Superior temporal gyrus (tissue), 1 donor: Measurements from ENCODE around the gene DLGAP1.
A peak's percentile ranks its signal among the peaks of the same experiment; 100 is the strongest.
"Not testable (repeated sequence)": the region's sequence is repeated elsewhere in the genome, so short reads cannot be mapped to it uniquely, and the experiment has no call there.

Experiments
- DNase-seq: peaks from one replicate; pipeline ENCODE4 v3.0.0-alpha.2; 2016; ENCODE audit errors: extremely low spot score

Gene DLGAP1

DNA sequence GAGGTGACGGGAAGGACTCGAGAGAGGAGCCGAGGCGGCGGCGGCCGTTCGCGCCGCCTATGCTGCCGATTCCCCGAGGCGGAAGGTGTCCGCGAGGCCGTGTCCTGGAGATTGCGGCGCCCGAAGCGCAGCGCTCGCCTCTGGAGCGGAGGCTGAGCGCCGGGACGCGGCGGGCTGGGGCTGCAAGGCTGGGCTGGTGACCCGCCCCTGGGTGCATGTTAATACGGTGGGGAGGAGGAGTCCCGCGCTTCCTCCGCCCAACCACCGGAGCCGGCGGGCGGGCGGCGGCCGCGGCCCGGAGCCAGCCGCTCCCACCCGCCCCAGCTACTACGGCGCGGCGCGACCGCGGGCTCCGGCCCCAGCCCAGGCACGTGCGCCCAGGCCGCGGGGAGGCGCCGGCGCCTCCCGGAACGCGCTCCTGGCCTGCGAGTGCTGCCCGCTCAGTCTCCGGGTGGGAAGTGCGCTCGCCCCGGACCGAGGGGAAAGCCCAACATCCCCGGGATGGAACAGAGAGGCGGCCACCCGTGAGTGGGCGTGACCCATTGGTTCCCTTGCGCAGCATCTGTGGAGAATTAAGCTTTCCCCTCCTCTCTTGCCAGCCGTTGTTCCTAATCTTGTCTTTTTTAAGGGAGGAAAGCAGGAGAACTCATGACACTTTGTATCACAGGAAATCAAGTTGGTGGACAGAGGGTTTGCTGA is at the start of gene DLGAP1:
DLGAP1 (minus strand) TSS at position 195 of the 699 bp plus-strand sequence.
- DNase-seq = no peak

DNA sequence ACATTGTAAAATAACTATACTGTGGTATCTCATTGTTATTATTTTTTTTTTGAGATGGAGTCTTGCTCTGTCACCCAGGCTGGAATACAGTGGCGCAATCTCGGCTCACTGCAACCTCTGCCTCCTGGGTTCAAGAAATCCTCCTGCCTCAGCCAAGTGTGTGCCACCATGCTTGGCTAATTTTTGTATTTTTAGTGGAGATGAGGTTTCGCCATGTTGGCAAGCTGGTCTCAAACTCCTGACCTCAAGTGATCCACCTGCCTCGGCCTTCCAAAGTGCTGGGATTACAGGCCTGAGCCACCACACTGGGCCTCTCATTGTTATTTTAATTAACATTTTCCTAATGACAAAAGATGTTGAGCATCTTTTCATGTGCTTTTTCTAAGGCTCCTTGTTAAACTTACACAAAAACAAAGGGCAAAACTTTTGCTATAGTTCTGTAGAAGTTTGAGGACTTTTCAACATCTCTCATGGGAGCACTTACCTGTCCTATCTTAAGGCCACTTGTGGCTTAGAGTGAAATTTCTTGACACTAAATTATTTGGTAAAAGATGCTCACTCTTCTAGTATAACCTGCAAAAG is 39.7 kb upstream of the DLGAP1 start:
- not testable (repeated sequence) for DNase-seq

DNA sequence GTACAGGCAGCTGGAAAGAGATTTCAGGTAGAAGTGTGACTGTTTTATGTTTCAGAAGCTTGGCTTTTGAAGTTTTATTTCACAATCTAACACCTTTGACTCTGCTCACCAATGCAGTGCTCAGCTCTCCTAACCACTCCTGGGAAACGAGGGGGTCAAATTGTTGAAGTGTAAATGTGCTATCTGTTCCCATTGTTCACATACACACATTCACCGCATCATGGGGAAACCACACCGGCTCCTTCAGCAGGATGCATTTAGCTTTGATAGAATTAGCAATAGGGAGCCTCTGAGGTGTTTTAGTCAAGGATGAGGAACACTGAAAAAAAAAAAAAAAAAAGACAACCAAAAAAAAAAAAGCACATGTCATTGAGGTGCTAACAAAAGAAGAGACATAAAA is 13.4 kb upstream of the DLGAP1 start:
- no peak for DNase-seq

DNA sequence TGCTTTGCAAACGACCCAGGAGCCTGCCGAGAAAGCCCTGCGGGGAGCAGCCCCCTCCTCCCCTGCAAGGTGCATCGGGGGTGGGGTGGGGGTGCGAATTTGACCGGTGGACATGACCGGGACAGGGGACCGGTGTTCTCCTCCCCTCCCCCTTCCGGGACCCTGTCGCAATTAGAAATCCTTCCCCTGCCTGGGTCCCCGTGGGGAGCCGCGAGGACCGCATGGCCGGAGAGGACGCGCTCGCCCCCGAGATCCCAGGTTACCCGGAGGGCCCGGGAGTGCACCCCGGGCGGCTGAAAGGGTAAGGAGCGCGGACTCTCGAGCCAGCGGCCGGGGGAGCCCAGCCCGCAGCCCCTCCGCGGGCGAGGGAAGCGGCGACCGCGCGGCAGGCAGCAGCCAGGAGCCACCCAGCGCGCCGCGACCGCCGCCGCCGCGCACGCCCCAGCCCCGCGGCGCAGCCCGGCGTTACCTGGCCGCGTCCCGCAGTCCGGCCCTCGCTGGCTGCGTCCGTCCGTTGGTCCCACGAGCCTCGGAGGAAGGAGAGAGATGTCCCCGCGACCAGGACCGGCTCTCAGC is 482 bp downstream of the DLGAP1 start:
- no peak for DNase-seq

DNA sequence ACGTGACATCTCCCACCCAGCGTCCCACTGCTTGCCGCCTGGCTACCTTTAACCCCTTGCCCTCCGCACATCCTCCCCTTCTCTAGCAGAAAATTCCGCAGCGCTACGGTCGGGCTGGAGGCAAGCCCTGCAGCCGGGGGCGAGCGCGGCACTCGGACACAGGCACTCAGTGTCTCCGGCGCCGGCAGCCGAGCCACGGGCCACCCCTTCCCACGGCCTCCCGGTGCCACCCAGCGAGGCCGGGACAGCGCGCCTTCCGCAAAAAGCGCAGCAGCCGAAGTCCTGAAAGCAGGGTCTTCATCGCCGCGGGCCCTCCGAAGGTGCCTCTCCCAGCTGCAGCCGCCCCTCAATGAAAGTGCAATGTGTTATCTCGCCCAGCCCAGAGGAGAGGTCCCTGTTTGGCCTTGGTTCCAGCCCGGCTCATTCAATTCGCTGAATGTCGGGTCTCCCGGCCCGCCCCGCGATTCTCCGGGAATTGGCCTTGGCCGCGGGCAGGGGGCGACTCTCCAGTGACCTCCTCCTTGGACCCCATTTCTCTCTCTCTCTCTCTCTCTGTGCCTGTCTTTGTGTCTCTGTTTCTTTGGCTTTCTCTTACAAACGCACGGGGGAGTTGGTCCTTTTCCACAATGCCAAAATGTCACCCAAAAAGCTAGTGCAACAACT is 1.1 kb downstream of the DLGAP1 start:
- DNase-seq = no peak

DNA sequence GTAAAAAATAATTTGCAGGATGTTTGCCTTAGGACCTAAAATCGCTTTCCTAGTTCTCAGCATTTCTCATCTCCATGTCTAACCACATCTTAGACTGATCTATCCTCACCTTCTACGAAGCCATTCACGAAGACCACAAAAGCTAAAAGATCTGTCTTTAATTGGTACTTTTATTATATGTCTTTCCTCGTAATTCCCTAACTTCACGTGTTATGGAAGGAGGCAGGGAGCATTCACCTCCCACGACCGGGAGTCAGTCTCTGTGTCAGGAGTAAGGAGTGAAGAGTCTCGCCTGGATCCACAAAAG is 1.6 kb downstream of the DLGAP1 start:
- no peak for DNase-seq

DNA sequence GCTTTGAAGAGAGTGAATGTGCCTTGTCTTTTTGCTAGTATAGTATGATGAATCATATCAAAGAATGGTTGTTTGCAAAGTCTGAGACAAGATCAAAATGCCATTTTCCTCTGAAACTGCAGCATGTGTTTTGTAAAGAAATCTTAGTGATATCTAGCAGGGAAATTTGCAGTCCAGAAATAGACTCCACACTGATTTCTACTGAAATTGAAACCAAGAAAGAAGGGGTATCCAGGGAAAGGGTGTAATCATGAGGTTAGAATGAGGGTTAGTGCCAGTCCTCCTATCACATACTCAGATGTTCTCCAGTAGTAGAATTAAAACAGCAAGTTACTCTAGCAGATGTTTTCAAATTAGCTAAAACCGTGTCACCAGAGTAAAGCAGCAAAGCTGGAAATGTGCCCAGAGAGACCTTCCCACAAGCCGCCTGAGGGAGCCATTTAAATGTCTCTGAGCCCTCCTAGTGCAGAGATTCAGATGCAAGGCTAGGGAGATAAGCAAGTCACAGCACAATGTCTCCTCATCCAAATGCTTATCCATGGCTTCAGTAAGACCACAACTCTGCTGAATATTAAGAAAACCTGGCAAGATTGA is 4.9 kb downstream of the DLGAP1 start:
- peak; percentile 60 for DNase-seq

DNA sequence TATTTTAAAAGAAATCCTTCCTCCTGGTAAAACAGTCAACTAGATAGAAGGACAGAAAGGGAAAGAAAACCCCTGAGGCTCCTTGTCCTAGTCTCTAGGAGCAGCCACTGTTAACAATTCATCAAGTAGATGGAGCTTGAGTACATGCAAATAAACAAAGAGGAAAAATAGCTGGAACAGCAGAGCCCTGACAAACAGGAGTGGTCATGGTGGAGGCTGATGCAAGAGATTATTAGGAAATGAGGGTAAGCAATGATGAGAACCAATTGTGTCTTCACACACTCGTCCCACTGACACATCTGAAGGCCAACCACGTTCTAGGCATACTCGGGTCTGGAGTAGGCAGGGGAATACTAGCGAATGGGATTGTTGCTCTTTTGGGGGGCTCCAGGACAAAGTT is 9.2 kb downstream of the DLGAP1 start:
- DNase-seq = no peak

DNA sequence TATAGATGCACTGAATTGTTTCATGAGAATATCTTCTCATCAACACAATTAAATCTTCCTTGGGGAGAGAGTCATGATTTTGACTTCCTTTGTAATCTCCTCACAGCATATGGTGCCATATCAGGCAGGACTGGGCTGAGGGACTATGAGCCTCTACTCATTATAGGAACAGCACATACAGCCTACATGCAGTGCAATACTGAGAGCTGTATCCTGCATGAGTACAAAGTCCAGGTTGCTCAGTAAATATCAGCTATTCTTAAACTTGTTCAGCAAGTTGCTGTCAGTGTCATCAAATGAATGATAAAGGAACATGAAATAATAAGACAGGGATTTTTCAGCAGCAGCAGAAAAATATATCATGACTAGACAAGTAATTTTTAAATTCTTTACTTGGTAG is 10.8 kb downstream of the DLGAP1 start:
- no peak for DNase-seq

DNA sequence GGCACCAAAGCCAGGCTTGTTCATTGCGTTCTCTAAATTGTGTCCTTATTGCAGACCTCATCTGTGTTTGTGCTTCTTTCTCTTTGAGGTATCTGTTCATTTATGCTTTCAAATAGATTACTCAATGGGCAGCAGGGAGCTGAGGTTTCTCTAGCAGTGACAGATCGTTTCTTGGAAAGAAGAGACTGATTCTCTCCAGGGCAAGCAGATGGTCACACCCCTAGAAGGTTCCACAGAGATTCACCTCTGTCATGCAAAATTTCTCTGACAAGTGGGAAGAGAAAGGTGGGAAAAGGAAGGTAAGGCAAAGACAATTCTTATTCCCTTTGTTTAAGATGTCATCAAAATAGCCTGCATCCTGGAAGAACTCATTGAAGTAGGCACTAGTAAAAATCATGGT is 14.0 kb downstream of the DLGAP1 start:
- DNase-seq = no peak

DNA sequence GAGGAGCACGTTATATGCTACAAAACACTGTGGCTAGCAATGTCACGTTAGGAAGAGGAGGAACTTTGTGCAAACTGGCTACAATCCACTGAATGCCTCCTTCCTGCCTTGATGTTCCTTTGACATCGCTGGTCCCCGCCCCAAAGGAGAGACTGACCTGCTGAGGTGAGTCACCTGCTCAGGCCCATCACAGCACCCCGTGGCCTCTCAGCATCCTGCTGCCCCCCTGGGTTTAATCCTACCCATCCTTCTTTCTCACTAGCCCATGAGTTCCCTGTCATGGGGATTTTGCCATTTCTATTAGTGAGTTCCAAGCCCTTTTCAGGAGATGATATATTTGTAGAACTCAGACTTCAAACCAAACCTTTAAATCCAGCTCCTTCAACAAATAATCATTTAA is 16.2 kb downstream of the DLGAP1 start:
- DNase-seq = no peak

DNA sequence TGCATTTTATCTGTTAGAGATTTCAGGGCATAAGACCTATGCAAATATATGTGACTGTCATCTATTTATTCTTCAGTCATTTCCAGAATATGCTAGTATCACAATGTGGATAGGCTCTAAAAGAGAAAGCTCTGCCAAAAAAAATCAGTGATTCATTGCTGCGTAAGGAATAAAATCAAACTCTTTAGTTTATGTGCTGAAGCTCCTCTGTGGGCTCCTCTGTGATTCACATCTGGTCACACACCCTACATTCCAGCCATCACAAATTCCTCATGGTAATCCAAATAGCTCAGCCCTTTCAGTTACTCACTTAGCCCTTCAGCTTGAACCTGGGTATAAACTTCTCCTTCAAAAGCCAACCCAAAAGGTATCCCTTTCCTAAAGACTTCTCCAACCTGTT is 21.4 kb downstream of the DLGAP1 start:
- DNase-seq = no peak

DNA sequence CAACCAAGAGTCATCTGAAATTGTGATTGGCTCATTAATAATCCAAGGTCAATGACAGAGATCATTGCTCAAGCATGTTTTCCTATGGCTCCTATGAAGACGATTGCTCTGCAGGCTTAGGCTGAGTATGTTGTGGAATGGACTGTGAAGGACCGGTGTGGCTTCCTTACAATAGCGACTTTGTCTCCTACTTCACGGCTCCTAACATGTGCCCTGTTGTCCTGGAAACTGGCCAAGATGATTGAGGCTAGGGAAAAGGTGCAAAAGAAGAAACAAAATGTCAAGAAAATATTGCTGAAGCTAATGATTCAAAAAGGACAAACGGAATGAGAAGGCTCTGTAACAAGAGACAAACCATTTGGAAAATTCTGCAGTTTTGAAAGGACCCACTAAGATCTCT is 24.3 kb downstream of the DLGAP1 start:
- DNase-seq = no peak

DNA sequence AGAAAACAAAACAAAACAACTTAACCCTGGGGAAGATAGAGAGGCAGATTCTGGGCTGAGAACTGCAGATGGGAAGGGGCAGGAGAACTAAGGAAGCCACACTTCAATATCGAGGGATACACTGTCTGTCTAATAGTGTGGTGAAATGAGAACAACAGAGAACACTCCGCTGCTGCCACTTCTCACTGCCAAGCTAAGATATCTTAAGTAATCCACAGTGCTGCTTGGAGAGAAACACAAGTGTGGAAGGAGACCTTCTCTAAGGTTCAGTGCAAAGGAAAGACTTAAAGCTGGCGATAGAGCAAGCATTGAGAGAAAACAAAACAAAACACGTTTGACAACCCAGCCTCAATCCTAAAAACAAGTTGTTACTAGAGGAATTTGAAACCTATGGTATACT is 37.4 kb downstream of the DLGAP1 start:
- no peak for DNase-seq

DNA sequence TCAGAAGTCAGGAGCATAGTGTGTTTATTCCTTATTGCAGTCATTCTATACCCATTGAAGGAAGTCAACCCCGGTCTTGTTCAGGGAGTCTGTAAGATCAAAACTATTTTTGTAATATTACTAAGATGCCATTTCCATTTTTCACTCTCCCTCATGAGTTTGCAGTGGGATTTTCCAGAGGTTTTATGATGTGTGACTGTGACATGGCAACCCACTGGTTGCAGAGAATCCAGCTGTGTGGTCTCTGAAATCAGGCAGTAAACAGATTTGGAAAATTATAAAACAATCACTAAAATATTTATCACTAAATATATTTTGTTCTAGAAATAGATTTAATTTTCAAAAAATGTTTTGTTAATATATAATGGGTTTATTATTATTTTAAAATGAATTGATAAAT is 38.1 kb downstream of the DLGAP1 start:
- no peak for DNase-seq

DNA sequence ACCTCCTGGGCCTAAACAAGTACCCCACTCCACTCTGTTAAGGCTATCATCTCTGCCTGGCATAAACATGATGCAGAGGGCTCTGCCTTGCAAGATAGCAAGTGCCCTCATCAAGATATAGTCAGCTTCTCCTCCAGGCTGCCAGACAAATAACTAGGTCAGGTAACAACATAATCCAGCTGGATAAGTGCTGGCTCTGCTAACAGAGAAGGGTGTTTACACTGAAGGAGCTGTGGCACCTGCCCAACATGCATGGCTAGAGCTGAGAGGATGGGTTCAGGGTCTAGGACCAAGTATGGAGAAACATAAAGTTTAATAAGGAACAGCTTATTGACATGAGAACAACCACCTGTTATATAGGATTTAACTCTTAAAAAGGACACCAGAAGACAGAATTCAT is 42.8 kb downstream of the DLGAP1 start:
- no peak for DNase-seq

DNA sequence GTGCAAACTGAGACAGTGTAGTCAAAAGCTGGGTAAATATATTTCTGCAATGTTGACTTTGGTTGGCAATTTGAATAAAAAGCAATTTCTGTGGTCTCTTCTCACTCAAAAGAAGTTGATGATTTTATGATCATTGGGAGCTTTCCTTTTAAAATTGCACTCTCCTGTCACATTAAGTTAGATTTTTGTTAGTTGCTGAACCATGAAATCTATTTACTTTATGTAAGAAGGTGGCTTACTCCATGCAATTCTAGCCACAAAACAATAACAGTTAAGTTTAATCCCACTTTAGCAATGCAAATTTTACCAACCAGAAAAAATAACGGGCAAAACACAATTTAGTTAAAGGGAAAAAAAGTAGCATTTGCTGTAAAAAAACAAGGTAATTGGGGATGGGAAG is 48.3 kb downstream of the DLGAP1 start:
- DNase-seq = no peak

DNA sequence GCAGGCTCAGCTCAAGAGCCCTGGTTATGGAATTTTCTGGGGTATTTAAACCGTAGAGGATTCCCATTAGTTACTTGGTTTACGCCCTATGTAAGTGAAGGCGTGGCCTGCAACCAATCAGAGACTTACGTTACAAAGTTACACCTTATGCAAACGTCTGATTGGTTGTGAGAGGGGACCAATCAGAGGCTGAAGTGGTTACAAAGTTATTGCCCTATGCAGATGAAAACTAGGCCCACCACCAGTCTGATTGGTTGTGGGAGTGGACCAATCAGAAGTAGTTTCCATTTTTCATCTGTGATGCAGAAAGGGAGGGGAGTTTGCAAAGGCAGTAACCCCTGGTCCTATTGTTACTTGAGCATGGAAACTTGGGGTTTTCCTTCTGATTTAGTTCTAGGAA is 49.1 kb downstream of the DLGAP1 start:
- DNase-seq = no peak

DNA sequence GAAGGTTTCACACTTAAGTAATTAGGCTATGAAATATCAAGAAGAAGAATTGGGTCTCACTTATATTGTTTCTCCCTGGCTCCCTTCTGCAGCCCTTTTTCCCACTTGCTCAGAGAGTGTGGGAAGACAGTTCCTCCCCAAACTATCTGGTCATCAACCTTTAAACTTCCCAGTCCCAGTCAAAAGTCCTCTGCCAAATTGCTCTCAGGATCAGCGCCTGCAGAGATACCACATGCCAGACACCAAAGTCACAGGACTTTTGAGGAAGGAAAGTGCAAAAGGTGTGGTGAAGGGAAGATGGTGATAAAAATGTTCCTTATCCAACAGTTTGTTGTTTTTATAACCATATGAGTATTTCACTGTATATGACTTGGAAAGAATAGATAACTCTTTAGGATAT is 51.3 kb downstream of the DLGAP1 start:
- no peak for DNase-seq

DNA sequence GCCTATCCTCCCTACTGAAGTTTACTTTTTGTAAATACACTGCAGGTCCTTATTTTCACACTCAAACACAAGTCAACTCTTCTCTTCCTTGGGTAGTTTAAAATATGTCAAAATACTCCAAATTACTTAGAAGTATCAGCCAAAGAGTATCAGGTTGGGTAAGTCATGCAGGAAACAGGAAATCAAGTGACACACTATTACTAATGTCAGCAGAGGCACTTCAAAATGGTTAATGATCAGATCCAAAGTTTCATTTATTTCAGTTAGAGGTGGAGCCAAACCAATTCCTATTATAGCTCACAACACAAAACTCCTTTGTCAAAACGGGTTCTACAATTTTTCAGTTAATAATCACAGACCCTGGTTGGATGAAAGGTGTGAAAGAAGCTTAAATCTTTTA is 54.2 kb downstream of the DLGAP1 start:
- no peak for DNase-seq

DNA sequence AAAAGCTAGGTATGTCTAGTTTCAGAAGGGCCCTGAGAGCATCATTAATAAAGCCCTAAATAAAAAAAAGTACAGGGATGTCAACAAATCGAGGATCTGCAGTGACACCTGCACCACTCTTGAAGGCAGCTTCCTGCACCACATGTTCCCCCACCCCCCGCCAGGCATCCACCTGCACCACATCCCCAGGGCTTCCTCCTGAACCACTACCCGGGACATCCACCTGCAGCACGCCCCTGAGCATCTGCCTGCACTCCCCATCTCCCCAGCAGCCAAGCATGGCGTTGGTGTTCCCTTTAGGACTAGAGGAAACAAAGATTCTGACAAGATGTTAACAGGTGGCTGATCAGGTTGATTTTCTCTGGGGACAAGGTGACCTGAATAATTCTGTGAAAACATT is 55.2 kb downstream of the DLGAP1 start:
- DNase-seq = no peak

DNA sequence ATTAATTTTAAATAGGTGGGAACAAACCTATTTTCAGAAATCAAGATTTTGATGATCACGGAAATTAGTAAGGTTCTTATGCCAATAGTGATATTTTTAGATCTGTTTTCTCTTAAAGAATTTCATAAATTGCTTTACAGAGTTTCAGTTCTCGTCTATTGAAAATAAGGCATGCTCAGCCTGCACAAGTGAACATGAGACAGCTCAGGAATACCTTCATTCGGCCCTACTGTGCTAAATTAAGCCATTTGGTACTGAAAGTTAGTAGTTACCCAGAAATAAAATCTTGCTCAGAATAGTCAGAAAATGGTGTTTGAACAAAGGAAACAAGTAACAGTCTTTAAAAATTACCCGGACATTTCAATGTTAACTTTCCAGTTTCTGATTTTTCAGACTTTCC is 60.4 kb downstream of the DLGAP1 start:
- no peak for DNase-seq

DNA sequence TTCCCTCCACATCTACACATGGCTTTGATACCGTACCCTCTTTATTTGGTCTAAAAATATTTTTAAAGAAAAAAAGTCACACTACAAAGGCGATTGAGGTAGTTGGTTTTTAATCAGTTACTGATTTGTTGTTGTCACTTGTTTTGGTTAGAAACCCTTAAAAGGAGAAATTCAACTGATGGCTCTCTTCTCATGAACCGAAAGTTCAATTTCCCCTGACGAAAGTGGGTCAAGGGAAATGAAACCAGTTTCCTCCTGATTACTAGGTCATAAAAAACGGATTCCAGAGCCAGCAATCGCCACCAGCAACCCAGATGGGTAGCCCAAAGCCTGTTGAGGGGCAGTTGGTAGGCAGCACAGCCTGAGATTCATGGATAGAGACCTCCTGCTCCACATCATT is 63.2 kb downstream of the DLGAP1 start:
- no peak for DNase-seq
